Measurements from ENCODE around the gene FAR2. TPM values are rescaled to one million over a fixed set of nuclear protein-coding genes. Genes with fewer than 3 reads are reported as not detected.
"Not testable (repeated sequence)": the region's sequence is repeated elsewhere in the genome, so short reads cannot be mapped to it uniquely, and the experiment has no call there.

The FAR2 gene
- total and polyA plus RNA-seq, 2 donors (not counting 3 experiments of a cell fraction or from before 2014, with no cell fraction given): 32.3 to 61.7 TPM

- no TSS peak for BruUV-seq (replicated peaks)
- no peaks in the 10 kb centered on the region for H3K9me1 ChIP-seq (replicated peaks; ENCODE audit: control insufficient read depth, extremely low read depth, insufficient read depth, low read length)
- H3K4me1 ChIP-seq (ENCODE audit: control insufficient read depth, extremely low read depth, insufficient read depth, low read length): peaks cover 24% of the 10 kb centered on the region
- H3K4me2 ChIP-seq (ENCODE audit: insufficient read depth, low read length): no peak overlapping the region
- intact Hi-C loops (cut with micrococcal nuclease): no loop called here
- H2AFZ ChIP-seq (ENCODE audit: low read depth, low read length): no peak overlapping the region
- H3K79me2 ChIP-seq (ENCODE audit: control insufficient read depth, insufficient read depth, low read length): peaks cover 39% of the 10 kb centered on the region
- no peak overlapping the region for H3K27ac ChIP-seq (ENCODE audit: insufficient read depth, low read depth, low read length)
- no peaks in the 10 kb centered on the region for H3K9me3 ChIP-seq (replicated peaks; ENCODE audit: control insufficient read depth, insufficient read depth, low read length)
- DNase-seq (ENCODE audit: low read depth, low spot score): no peak
- H4K20me1 ChIP-seq (replicated peaks; ENCODE audit: control insufficient read depth, extremely low read depth, insufficient read depth, low read length): no peaks in the 10 kb centered on the region
- no peak overlapping the region for H3K9ac ChIP-seq (replicated peaks; ENCODE audit: extremely low read depth, insufficient read depth, low read length)
- no peaks in the 10 kb centered on the region for H3K27me3 ChIP-seq (ENCODE audit: control insufficient read depth in 2 of 2, insufficient read depth in 2 of 2, low read length in 2 of 2)
- H3K36me3 ChIP-seq (ENCODE audit: control insufficient read depth in 2 of 2, extremely low read depth in 1 of 2, insufficient read depth in 2 of 2, low read length in 2 of 2): peaks cover 3% of the 10 kb centered on the region in 2 experiments
- CTCF ChIA-PET: interaction anchor here (1.3 kb wide), 1 partner anchor 8 kb away, joined by 4 read pairs; no protein-coding TSS in a partner anchor
- dilution Hi-C loops (cut with MboI; ENCODE audit: extremely low pct_ligation_motif_present, low sequenced_read_pairs): no loop called here
- no peak overlapping the region for H3K4me3 ChIP-seq (replicated peaks in 1 of 3; ENCODE audit: insufficient read depth in 1 of 3, low read depth in 1 of 3, low read length in 3 of 3)
- TF ChIP-seq EZH2 (IDR thresholded peaks at IDR 0.05; ENCODE audit: borderline replicate concordance, low read depth, low read length, severe bottlenecking): no peak
- no peak for TF ChIP-seq JUN (IDR thresholded peaks at IDR 0.05; ENCODE audit: borderline replicate concordance, insufficient read depth, insufficient read length, low read depth)
- no peak for TF ChIP-seq MYC (IDR thresholded peaks at IDR 0.05; ENCODE audit: low read depth, low read length)
- no peak for TF ChIP-seq POLR2AphosphoS5 (IDR thresholded peaks at IDR 0.05; ENCODE audit: insufficient read depth, low read depth, low read length)
- TF ChIP-seq FOS (IDR thresholded peaks at IDR 0.05; ENCODE audit: borderline replicate concordance, insufficient read depth, low read length): no peak
- no peak for FAIRE-seq
- POLR2A ChIA-PET: no interaction called here
Observed at GRCh38 chr12:29167988-29168387, 18.9 kb downstream of the FAR2 start.

DNA sequence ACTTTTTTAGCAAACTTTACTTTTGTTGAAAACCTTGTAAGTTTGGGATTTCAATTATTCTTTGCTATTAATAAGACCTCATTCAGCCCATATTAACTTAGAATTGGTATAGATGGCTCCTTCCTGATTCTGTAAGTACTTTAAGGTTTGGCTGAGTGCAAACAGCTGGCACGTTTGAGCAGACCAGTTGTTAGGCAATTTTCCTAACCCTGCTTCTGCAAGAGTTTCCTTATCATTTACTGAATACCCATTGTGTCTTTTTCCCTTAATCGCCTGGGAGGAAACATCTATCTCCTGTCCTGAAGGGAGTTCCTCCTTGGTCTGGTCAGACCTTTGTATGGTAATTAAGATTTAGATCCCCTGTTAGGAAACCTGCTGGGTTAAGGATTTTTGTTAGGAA is 20.9 kb downstream of the FAR2 start:
- DNase-seq (ENCODE audit: low read depth, low spot score): peak; percentile 31
- peaks cover 13% of the 10 kb centered on the region for H3K4me1 ChIP-seq (ENCODE audit: control insufficient read depth, extremely low read depth, insufficient read depth, low read length)
- H3K27me3 ChIP-seq (ENCODE audit: control insufficient read depth in 2 of 2, insufficient read depth in 2 of 2, low read length in 2 of 2); H3K4me2 ChIP-seq (ENCODE audit: insufficient read depth, low read length); CTCF ChIA-PET; intact Hi-C loops (cut with micrococcal nuclease); H3K4me3 ChIP-seq (replicated peaks in 1 of 3; ENCODE audit: insufficient read depth in 1 of 3, low read depth in 1 of 3, low read length in 3 of 3); H2AFZ ChIP-seq (ENCODE audit: low read depth, low read length); H4K20me1 ChIP-seq (replicated peaks; ENCODE audit: control insufficient read depth, extremely low read depth, insufficient read depth, low read length); H3K9me3 ChIP-seq (replicated peaks; ENCODE audit: control insufficient read depth, insufficient read depth, low read length); POLR2A ChIA-PET; BruUV-seq (replicated peaks); H3K9ac ChIP-seq (replicated peaks; ENCODE audit: extremely low read depth, insufficient read depth, low read length); H3K9me1 ChIP-seq (replicated peaks; ENCODE audit: control insufficient read depth, extremely low read depth, insufficient read depth, low read length); H3K27ac ChIP-seq (ENCODE audit: insufficient read depth, low read depth, low read length); H3K36me3 ChIP-seq (ENCODE audit: control insufficient read depth in 2 of 2, extremely low read depth in 1 of 2, insufficient read depth in 2 of 2, low read length in 2 of 2); dilution Hi-C loops (cut with MboI; ENCODE audit: extremely low pct_ligation_motif_present, low sequenced_read_pairs); FAIRE-seq: not testable (repeated sequence)
- H3K79me2 ChIP-seq (ENCODE audit: control insufficient read depth, insufficient read depth, low read length): peaks cover 27% of the 10 kb centered on the region

DNA sequence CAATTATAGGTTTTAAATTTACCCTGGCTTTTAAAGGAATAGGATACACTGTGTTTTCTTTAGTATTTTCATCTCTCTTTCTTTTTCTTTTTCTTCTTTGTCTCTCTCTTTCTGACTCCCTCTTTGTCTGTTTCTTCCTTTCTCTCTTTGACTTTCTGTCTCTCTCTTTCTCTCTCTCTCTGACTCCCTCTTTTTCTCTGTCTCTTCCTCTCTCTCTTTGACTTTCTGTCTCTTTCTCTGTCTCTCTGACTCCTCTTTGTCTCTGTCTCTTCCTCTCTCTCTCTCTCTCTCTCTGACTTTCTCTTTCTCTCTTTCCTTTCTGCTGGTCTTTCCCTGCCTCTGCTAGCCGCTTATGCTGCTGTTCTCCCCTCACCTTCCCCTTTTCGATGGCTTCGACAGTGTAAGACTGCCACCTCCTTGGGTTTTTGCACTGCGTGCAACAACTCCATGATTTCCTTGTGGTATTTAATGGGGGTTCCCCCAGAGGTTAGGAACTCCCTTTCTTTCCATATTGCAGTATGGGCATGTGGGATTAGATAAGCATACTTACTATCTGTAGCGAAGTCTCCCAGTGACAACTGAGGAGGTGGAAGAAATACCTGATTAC is 21.5 kb downstream of the FAR2 start:
- FAIRE-seq: not testable (repeated sequence)

More for the DNA sequence above, 21.5 kb downstream of the FAR2 start:
- H3K4me2 ChIP-seq (ENCODE audit: insufficient read depth, low read length); H3K9ac ChIP-seq (replicated peaks; ENCODE audit: extremely low read depth, insufficient read depth, low read length); H3K4me1 ChIP-seq (ENCODE audit: control insufficient read depth, extremely low read depth, insufficient read depth, low read length); H3K27me3 ChIP-seq (ENCODE audit: control insufficient read depth in 2 of 2, insufficient read depth in 2 of 2, low read length in 2 of 2); BruUV-seq (replicated peaks); POLR2A ChIA-PET; H2AFZ ChIP-seq (ENCODE audit: low read depth, low read length); H4K20me1 ChIP-seq (replicated peaks; ENCODE audit: control insufficient read depth, extremely low read depth, insufficient read depth, low read length); H3K27ac ChIP-seq (ENCODE audit: insufficient read depth, low read depth, low read length); dilution Hi-C loops (cut with MboI; ENCODE audit: extremely low pct_ligation_motif_present, low sequenced_read_pairs); H3K9me1 ChIP-seq (replicated peaks; ENCODE audit: control insufficient read depth, extremely low read depth, insufficient read depth, low read length); H3K9me3 ChIP-seq (replicated peaks; ENCODE audit: control insufficient read depth, insufficient read depth, low read length); H3K4me3 ChIP-seq (replicated peaks in 1 of 3; ENCODE audit: insufficient read depth in 1 of 3, low read depth in 1 of 3, low read length in 3 of 3); CTCF ChIA-PET; DNase-seq (ENCODE audit: low read depth, low spot score); H3K36me3 ChIP-seq (ENCODE audit: control insufficient read depth in 2 of 2, extremely low read depth in 1 of 2, insufficient read depth in 2 of 2, low read length in 2 of 2); intact Hi-C loops (cut with micrococcal nuclease): not testable (repeated sequence)
- peaks cover 22% of the 10 kb centered on the region for H3K79me2 ChIP-seq (ENCODE audit: control insufficient read depth, insufficient read depth, low read length)

Measured in endothelial cell of umbilical vein (primary cell).